HG02870 (cell line): ENCODE data around the gene RABGAP1.

Experiments used
- ATAC-seq: cut with Tn5 transposase; IDR thresholded peaks from one replicate; pipeline ENCODE4 v1.9.1; 2021; ENCODE audit warnings: mild to moderate bottlenecking, moderate library complexity; ENCODE audit not compliant: unreplicated experiment

Gene RABGAP1

GRCh38 chr9:123074628-123075027 lies 133.8 kb downstream of the RABGAP1 start:
- ATAC-seq, result no peak

GRCh38 chr9:123080444-123080843 lies 139.6 kb downstream of the RABGAP1 start:
- ATAC-seq, result no peak

GRCh38 chr9:123081824-123082223 lies 141.0 kb downstream of the RABGAP1 start:
- ATAC-seq, result no peak

- no peak for ATAC-seq
These were observed 142.9 kb downstream of the RABGAP1 start for GRCh38 chr9:123083680-123084079.

GRCh38 chr9:123084256-123084655 lies 143.4 kb downstream of the RABGAP1 start:
- ATAC-seq, result no peak

GRCh38 chr9:123085916-123086315 lies 145.1 kb downstream of the RABGAP1 start:
- no peak for ATAC-seq

- no peak for ATAC-seq
These were observed 146.6 kb downstream of the RABGAP1 start for GRCh38 chr9:123087359-123087888.

GRCh38 chr9:123089040-123089439 lies 148.2 kb downstream of the RABGAP1 start:
- no peak for ATAC-seq

GRCh38 chr9:123089790-123090189 lies 149.0 kb downstream of the RABGAP1 start:
- ATAC-seq, result no peak

- ATAC-seq, result no peak
These were observed 149.5 kb downstream of the RABGAP1 start for GRCh38 chr9:123090198-123090896.

GRCh38 chr9:123090956-123091355 lies 150.1 kb downstream of the RABGAP1 start:
- ATAC-seq, result no peak

GRCh38 chr9:123091459-123091858 lies 150.6 kb downstream of the RABGAP1 start:
- no peak for ATAC-seq

GRCh38 chr9:123093141-123093540 lies 152.3 kb downstream of the RABGAP1 start:
- ATAC-seq, result no peak

- no peak for ATAC-seq
These were observed 156.2 kb downstream of the RABGAP1 start for GRCh38 chr9:123096987-123097386.

- no peak for ATAC-seq
These were observed 156.7 kb downstream of the RABGAP1 start for GRCh38 chr9:123097430-123098095.

GRCh38 chr9:123098096-123098459 lies 157.3 kb downstream of the RABGAP1 start:
- ATAC-seq, result no peak

GRCh38 chr9:123099042-123099441 lies 158.2 kb downstream of the RABGAP1 start:
- no peak for ATAC-seq

GRCh38 chr9:123099548-123099947 lies 158.7 kb downstream of the RABGAP1 start:
- ATAC-seq, result no peak

- ATAC-seq, result no peak
These were observed 161.7 kb downstream of the RABGAP1 start for GRCh38 chr9:123102375-123103113.

GRCh38 chr9:123104807-123105206 lies 164.0 kb downstream of the RABGAP1 start:
- ATAC-seq, result no peak

GRCh38 chr9:123105490-123105889 lies 164.7 kb downstream of the RABGAP1 start:
- no peak for ATAC-seq
